Astrocyte of the hippocampus (primary cell): ENCODE data around the gene CKS1B.
"Not testable (repeated sequence)": the region's sequence is repeated elsewhere in the genome, so short reads cannot be mapped to it uniquely, and the experiment has no call there.

ENCODE experiments used
- DNase-seq: peaks from one replicate; pipeline ENCODE4 v3.0.0; 2011; ENCODE audit warnings: low read depth, low spot score

CKS1B gene

GRCh38 chr1:154964359-154964758, 10.1 kb upstream of the CKS1B start:
- DNase-seq = no peak

- no peak for DNase-seq
These were observed 8.4 kb upstream of the CKS1B start for GRCh38 chr1:154966111-154966510.

GRCh38 chr1:154967331-154967950, 7.0 kb upstream of the CKS1B start:
- DNase-seq = no peak

DNA sequence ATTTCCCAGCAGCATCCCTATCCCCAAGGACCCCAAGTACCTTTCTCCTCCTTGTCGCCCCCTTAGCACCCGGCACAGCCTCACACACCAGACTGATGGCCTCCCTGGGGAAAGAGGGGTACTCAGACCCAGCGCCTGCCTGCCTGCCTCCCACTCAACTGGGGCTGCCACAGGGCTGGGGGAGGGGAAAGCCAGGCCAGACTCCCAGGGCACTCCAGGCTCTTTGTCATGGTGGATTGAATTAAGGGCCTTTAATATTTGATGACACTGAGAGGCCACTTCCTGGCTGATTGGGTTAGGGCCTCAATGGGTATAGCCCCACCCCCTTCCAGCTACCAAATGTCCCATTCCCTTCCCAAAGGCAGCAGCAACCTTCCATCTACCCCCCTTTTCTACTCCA, 5.8 kb upstream of the CKS1B start:
- no peak for DNase-seq

DNA sequence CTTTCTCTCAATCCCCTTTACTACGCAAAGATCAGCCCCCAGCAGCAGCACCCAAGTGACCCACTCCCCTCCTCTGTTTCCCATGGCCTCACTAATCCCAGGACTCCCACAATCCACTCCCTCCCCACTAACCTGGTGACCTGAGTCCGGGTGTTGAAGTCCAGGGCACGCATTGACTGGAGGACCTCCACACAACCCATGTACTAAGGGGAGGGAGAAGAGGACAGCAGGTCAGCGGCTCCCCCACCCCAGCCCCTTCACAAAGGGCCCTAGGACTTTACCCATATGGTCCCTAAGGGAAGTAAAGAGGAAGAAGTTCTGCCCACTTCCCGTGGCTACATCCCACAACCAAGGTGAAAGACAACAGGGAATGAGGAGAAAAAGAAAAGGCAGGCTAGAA, 5.2 kb upstream of the CKS1B start:
- no peak for DNase-seq

DNA sequence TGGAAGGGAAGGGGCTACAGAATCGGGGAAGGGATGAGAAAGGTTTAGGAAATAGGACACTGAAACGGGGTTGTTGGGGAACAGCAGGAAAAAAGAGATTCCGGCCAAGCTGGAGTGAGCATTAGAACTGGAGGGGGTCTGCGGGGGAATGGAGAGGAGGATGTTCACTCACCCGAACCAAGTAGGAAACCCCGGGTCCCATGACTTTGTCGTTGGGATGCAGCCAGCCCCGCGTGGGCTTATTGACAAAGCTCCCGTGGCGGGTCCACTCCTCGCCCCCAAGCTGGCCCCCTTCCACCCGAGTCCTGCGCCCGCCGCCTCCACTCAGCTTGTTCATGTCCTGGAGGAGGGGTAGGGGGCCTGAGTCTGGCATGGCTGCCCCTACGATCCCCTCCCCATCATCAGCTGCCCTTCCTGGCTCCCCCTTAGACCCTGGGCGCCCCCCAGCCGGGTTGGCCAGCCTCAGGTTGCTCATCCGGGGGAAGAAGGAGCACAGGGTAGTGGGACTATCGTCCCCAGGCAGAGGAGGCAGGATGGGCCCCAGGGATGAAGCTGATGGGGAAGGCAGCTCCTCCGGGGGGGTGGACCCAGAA, 4.5 kb upstream of the CKS1B start:
- peak; percentile 22 for DNase-seq

DNA sequence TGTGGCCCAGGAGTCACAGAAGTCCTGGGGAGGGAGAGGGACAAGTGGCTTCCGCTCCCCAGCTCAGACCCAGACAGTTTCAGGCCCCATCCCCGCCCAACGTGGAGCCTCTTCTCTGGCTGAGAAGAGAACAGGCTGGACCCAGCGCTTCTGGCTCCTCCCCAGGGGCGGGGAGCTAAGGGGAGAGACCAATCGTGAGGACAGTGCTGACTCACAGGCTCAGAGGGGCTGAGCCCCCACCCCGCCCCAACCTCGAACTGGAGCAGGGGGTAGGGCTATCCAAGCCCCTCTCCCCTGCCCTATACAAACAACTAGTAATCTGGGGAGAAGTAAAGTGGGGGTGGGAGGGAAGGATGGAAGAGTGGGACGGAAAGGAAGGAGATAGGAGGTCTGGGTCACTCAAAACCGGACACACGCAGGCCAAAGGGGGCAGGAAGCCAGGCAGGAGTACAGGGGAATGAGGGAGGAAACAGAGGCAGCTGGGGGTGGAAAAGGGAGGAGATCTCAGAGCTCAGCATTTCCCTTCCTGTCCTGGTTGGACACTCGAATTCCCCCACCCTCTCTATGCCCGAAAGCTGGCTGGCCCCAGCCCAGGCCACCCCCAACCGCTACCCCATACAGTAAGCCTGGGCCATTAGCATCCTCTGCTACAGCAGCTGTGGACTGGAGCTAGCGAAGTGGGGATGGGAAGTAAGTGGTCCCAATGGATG, 3.7 kb upstream of the CKS1B start, which contains the start of gene SHC1:
SHC1 (minus strand) TSS at position 117 of the 710 bp plus-strand sequence. CDS start 221 bp downstream, outside the sequence.
- peak; percentile 96 for DNase-seq

DNA sequence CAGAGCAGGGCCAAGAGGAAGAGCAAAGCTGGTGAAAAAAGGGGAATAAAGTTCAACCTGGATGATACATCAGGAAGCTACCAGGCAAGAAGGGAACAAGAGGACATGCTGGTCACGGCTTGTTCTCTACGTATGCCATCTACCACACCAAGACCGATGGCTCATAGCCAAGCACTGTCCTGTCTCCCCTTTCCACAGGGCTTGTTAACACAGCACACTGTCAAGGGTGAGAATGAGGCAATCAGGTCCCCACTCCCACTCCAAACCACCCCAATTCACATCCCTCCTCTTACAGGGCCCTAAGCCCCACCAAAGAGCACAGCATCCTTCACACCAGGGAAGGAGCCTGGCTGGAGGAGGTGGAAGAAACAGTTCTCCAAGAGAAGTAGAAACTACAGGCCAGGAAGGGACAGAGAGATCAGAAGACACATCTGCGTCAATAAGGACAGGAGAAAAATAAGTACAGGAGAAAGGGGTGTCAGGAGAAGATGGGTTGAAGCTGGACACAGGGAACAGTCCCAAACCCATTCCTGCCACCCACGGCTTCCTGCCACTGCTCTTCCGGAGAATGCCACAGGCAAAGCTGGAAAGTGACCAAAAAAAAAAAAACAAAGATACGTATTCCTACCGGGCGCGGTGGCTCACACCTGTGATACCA, 3.0 kb upstream of the CKS1B start:
- DNase-seq = no peak

GRCh38 chr1:154972213-154972516, 2.3 kb upstream of the CKS1B start:
- no peak for DNase-seq

DNA sequence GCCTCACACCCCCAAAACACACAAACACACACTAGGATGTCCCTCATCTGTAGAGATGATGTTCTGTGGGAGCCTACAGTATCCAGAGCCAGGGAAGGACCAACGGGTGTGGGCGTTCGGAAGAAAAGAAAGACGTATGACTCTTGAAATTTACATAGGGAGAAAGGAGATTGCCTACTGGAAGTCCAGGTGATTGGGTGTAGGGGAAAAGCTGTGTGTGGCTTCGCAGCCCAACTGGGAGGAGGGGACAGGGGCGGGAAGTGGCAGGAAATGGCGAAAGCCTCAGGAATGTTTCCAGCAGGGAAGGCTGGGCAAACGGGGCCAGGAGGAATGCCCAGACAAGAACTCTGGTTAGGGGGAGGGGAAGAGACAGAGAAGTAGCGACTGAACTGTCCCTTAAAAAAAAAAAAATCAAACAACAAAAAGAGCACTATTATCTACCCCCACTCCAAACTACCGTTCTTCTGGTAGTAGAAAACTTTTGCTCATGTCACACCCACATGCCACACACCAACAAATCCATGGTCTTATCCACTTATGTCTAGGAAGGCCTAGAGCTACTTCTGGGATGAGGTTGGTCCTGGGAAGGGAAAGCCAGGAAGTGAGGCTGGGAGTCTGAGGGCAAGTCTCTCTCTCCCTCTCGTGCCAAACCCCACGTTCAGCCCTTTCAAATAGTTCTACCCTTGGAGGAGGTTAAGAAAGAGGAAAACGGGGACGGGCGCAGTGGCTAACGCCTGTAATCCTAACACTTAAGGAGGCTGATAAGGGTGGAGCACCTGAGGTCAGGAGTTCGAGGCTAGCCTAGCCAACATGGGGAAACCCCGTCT, 1.8 kb upstream of the CKS1B start:
- DNase-seq = peak; percentile 97

DNA sequence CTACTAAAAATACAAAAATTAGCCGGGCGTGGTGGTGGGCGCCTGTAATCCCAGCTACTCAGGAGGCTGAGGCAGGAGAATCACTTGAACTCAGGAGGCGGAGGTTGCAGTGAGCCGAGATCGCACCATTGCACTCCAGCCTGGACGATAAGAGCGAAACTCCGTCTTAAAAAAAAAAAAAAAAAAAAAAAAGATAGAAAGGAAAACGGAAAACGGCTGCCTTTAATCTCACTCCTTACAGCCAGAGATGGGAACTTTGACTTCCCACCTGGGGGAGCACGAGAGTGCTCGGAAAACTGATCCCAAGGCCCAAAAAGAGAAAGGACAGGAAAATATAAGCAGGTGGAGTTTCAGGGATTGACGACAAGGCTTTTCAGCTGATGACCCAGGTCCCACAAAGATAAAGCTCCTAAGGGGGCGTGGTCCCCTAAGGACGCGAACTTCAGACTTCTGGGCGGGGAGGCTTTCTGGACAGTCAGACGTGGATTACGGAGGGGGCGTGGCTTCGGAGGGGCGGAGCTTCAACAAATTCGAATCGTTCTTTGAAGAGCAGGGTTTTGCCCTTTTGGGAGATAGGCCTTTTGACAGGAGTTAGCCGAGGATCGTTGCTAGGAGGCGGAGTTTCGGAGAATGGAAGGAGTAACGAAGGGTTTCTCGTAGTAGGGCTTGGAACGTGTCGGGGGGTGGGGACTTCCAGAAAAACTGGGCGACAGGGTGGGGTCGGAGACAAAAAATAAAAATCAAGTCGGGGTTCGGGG, 958 bp upstream of the CKS1B start:
- DNase-seq = peak; percentile 97

DNA sequence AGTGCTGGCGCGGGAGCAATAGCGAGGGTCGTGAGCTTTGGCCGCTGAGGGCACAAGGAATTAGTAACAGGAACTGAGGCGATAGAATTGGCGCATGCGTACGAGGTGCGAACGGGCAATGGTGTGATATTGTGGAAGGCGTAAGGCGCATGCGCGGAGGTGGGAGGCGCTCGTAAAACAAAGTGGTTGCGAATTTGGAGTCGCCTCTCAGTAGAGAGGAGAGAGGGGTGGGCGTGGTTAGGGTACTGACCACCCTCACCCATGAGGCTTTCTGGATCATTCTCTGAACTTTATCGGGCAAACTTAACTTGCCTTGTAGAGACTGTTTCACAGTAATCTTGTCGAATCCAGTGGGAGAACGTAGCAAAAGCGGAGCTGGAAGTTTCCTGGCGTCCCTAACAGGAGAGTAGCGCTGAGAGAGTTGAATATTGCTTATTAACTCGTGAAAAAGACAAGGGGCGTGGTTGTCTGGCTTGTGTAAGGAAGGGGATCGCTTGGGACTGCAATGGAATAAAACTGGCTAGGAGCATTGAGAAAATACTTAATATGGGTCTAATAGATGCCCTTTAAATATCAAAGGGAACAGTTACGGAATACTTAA, 427 bp downstream of the CKS1B start:
- peak; percentile 98 for DNase-seq

DNA sequence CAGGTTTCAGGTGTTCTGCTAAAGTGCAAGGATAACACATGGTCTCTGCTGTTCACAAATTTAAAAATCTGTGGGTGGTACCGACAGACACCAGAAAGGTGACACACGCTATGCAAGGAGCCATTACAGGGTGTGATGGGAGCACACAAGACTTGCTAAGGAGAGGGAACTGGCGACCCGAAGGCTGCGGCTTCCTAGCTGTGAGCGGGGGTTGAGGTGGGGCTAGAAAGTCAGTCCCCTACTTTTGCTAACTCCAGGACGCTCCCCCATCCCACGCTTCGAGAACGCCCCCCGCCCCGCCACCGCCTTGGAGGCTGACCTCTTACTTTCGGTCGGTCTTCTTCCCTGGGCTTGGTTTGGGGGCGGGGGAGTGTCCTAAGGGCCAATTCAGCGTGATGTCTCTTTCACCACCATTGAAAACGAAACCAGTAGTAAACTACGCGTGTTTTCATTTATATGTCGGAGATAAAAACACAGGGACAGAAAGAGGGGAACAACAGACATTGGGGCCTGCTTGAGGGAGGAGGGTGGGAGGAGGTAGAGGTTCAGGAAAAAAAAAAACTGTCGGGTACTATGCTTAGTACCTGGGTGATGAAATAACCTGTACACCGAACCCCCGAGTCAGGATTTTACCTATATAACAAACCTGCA, 1.1 kb downstream of the CKS1B start:
- DNase-seq = peak; percentile 67

DNA sequence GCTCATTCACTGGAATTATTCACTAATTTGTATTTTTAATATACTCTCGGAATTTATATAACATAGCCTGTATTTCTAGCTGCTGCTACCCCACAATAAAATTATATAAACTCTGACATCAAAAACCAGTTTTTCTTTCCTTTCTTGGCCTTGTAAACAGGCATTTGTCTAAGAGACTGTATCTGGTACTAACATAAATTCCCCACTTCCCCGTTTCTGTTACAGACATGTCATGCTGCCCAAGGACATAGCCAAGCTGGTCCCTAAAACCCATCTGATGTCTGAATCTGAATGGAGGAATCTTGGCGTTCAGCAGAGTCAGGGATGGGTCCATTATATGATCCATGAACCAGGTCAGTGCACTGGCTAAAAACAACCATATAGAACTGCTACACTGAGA, 3.3 kb downstream of the CKS1B start:
- not testable (repeated sequence) for DNase-seq

DNA sequence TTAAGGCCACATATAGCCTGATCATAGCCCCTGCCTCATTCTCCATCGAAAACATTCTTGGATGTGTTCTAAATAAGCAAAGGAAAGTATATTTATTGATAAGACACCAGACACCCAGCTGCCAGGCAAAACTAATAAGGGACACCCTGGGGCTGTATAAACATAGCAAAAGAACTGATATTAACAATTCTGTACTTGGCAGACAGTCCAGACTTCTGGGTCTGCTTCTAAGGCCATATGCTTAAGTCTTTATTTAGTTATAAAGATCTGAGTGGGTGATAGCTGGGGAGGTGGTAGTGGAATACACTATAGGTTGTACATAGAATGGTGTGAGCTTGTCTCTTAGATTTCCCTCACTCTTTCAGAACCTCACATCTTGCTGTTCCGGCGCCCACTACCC, 3.9 kb downstream of the CKS1B start:
- no peak for DNase-seq

DNA sequence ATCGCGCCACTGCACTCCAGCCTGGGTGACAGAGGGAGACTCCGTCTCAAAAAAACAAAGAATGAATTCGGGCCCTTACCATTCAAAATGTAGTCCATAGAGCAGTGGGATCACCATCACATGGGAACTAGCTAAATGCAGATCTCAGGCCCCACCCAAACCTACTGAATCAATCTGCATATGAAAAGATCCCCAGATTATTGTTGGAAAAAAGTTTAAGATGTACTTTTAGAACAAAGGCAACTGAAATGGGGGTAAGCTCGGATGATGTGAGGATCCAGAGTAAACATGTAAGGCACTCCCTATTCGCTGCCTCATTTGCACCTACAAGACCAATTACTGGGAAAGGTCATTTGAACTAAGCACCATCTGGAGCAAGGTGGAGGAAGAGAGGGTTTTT, 7.9 kb downstream of the CKS1B start:
- no peak for DNase-seq

DNA sequence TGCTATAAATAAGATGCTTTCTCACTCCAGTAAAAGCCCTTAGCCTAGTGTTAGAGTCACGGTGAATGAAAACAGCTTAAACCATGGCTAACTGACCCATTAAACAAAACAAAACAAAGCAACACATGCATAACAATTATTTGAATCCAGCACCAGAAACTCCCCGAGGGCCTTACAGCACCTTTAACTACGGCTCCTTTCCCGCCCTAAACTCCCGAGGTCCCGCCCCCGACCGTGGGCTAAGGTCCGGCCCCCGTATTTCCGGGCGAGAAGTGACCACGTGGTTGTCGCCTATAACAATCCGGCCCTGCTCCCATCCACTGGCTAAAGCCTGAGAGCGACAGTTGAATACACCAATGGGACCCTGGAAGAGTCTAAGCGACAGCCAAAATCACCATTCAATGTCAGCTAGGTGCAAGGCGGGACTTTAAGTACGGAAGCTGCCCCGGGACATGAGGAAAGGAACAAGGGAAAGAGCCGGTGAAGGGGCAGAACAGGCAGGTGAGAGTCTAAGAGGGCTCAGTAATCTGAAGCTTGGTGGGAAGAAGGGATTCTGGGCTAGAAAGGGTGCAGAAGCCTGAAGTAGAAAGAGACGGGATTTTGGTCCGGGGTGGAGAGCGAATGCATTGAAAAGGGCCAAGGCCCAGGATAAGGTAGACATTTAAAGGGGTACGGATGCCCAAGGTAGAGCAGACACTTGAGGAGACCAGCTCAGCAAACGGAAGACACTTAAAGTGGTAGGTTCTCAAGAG, 8.6 kb downstream of the CKS1B start, which contains the start of gene FLAD1:
FLAD1 (plus strand) TSS at position 448 of the 752 bp plus-strand sequence. CDS start 351 bp downstream, outside the sequence.
- DNase-seq = peak; percentile 99

- no peak for DNase-seq
These were observed 9.4 kb downstream of the CKS1B start for GRCh38 chr1:154983776-154984466.

DNA sequence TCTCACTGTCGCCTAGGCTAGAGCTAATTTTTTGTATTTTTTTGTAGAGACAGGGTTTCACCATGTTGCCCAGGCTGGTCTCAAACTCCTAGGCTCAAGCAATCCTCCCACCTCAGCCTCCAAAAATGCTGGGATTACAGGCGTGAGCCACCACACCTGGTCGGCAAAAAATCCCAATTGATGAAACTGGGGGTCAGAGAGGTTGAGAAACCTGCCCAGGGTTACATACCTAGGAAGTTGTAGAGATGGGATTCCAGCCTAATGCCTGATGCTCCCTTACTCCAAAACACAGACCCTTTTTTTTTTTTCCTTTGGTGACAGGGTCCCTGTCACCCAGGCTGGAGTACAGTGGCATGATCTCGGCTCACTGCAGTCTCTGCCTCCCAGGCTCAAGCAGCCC, 12.3 kb downstream of the CKS1B start:
- DNase-seq = not testable (repeated sequence)
